Measurements from ENCODE around the gene DGCR2. TPM values are rescaled to one million over a fixed set of nuclear protein-coding genes. Genes with fewer than 3 reads are reported as not detected.

DGCR2 gene
- total and polyA plus RNA-seq, 2 of the 8 experiments (the other 6 are each of a cell fraction or from before 2014, with no cell fraction given), result 42.3 to 62.2 TPM

- Histone ChIP-seq H3K14ac (ENCODE audit: insufficient read length) (no peak overlapping the region), H2BK5ac (ENCODE audit: low read depth, low read length) (no peak overlapping the region), H2BK120ac (replicated peaks; ENCODE audit: low read depth, low read length) (no peak overlapping the region), H2AK5ac (ENCODE audit: low read depth, low read length) (no peak overlapping the region), H3K4ac (replicated peaks; ENCODE audit: insufficient read length, low read depth, low read length) (no peak overlapping the region), H3K18ac (ENCODE audit: extremely low read depth, low read length) (no peak overlapping the region), H3K27ac (ENCODE audit: low read depth, low read length) (no peak overlapping the region), H3K9ac (replicated peaks in 1 of 4; ENCODE audit: extremely low read depth in 1 of 4, low read depth in 3 of 4, low read length in 3 of 4) (no peak overlapping the region), H4K5ac (ENCODE audit: insufficient read length, low read depth, low read length) (no peak overlapping the region), H4K91ac (replicated peaks; ENCODE audit: insufficient read length, low read length) (no peak overlapping the region), H3K56ac (replicated peaks; ENCODE audit: insufficient read length, low read depth, low read length) (no peak overlapping the region), H3K4me2 (ENCODE audit: insufficient read depth in 1 of 2, low read depth in 2 of 2, low read length in 2 of 2) (no peak overlapping the region), H3K4me1 (replicated peaks in 1 of 4; ENCODE audit: control insufficient read depth in 3 of 4, insufficient read depth in 4 of 4, low read length in 3 of 4) (peaks cover 0 to 4% (median 0%) of the 10 kb centered on the region in 4 experiments; a peak in 1 of 7 replicates), H2BK20ac (ENCODE audit: low read length) (no peak overlapping the region), H3K9me3 (ENCODE audit: insufficient read depth in 2 of 2, low read depth in 1 of 2, low read length in 1 of 2) (no peaks in the 10 kb centered on the region), H2BK12ac (ENCODE audit: low read depth, low read length) (no peak overlapping the region), H3K36me3 (ENCODE audit: control insufficient read depth in 2 of 4, insufficient read depth in 4 of 4, low read length in 3 of 4) (no peaks in the 10 kb centered on the region), H3K23ac (ENCODE audit: insufficient read length) (no peak overlapping the region), H4K20me1 (replicated peaks in 1 of 2; ENCODE audit: control insufficient read depth in 1 of 2, insufficient read depth in 2 of 2, low read length in 2 of 2) (no peaks in the 10 kb centered on the region), H3K4me3 (ENCODE audit: extremely low read depth in 1 of 4, insufficient read depth in 2 of 4, low read depth in 3 of 4, low read length in 4 of 4) (no peak overlapping the region), H3K27me3 (replicated peaks in 1 of 4; ENCODE audit: control insufficient read depth in 3 of 4, extremely low read depth in 1 of 4, insufficient read depth in 3 of 4, low read length in 3 of 4) (no peaks in the 10 kb centered on the region), H2AFZ (ENCODE audit: low read length) (no peak overlapping the region), H3K79me1 (ENCODE audit: low read depth, low read length) (no peaks in the 10 kb centered on the region), H3K23me2 (ENCODE audit: low read depth, low read length) (no peaks in the 10 kb centered on the region; the same call in none of the 2 replicates), H2BK15ac (ENCODE audit: low read length) (no peak overlapping the region), H4K8ac (ENCODE audit: extremely low read depth, insufficient read depth, low read length) (no peak overlapping the region), H3K79me2 (ENCODE audit: control insufficient read depth in 1 of 2, insufficient read depth in 2 of 2, low read length in 2 of 2) (no peaks in the 10 kb centered on the region)
- 72% methylated on average over 5 of the region's 5 CpGs; no CpG with 5 or more reads in 1 of the 2 experiments for WGBS, 2 experiments (ENCODE audit: extremely low coverage in 1 of 2, insufficient coverage in 1 of 2, insufficient read length in 1 of 2, insufficient replicate concordance in 2 of 2, low coverage in 1 of 2, low lambda C conversion rate in 2 of 2, missing lambda C conversion rate in 1 of 2)
- CTCF ChIA-PET (ENCODE audit: partially characterized antibody), result interaction anchor here (1.9 kb wide), 1 partner anchor 10 kb away, joined by 7 read pairs; no protein-coding TSS in a partner anchor
- no peak for TF ChIP-seq SIRT6 (IDR thresholded peaks at IDR 0.05; ENCODE audit: low read length)
- no peak for TF ChIP-seq SP1 (IDR thresholded peaks at IDR 0.05; ENCODE audit: low read depth, low read length)
- TF ChIP-seq BRCA1 (IDR thresholded peaks at IDR 0.05; ENCODE audit: low read depth, low read length), result no peak
- TF ChIP-seq GABPA (IDR thresholded peaks at IDR 0.05; ENCODE audit: borderline replicate concordance, insufficient read depth, low read length), result no peak
- DNase-seq (ENCODE audit: low read depth in 1 of 2, low spot score in 2 of 2) (no peak), FAIRE-seq (no peak)
- POLR2A ChIA-PET (ENCODE audit: partially characterized antibody), result no interaction called here
These were observed 119.6 kb downstream of the DGCR2 start for GRCh38 chr22:19002684-19003038.

Data from H1 (cell line).